ENCODE results near the gene C11orf86.

C11orf86 gene

GRCh38 chr11:67010296-67010905 is 35.3 kb downstream of the C11orf86 start:
- in situ Hi-C loops (cut with HindIII; ENCODE audit: low sequenced_read_pairs), result no loop called here
- H3K4me3 ChIP-seq (ENCODE audit: low read depth, low read length), result no peak overlapping the region
- TF ChIP-seq CTCF (IDR thresholded peaks at IDR 0.05; ENCODE audit: low read depth, low read length, missing control alignments), result no peak
- DNase-seq (ENCODE audit: low read depth), result no peak

- in situ Hi-C loops (cut with HindIII; ENCODE audit: low sequenced_read_pairs), result no loop called here
- DNase-seq (ENCODE audit: low read depth), result no peak
- H3K4me3 ChIP-seq (ENCODE audit: low read depth, low read length), result no peak overlapping the region
- no peak for TF ChIP-seq CTCF (IDR thresholded peaks at IDR 0.05; ENCODE audit: low read depth, low read length, missing control alignments)
Measured at GRCh38 chr11:67013511-67014045, 38.5 kb downstream of the C11orf86 start.

- DNase-seq (ENCODE audit: low read depth), result no peak
- H3K4me3 ChIP-seq (ENCODE audit: low read depth, low read length), result no peak overlapping the region
- in situ Hi-C loops (cut with HindIII; ENCODE audit: low sequenced_read_pairs), result no loop called here
- TF ChIP-seq CTCF (IDR thresholded peaks at IDR 0.05; ENCODE audit: low read depth, low read length, missing control alignments), result no peak
Measured at GRCh38 chr11:67014343-67014742, 39.2 kb downstream of the C11orf86 start.

- no peak overlapping the region for H3K4me3 ChIP-seq (ENCODE audit: low read depth, low read length)
- in situ Hi-C loops (cut with HindIII; ENCODE audit: low sequenced_read_pairs), result no loop called here
- no peak for TF ChIP-seq CTCF (IDR thresholded peaks at IDR 0.05; ENCODE audit: low read depth, low read length, missing control alignments)
- no peak for DNase-seq (ENCODE audit: low read depth)
Measured at GRCh38 chr11:67015048-67015447, 39.9 kb downstream of the C11orf86 start.

GRCh38 chr11:67016550-67016949 is 41.4 kb downstream of the C11orf86 start:
- DNase-seq (ENCODE audit: low read depth), result no peak
- in situ Hi-C loops (cut with HindIII; ENCODE audit: low sequenced_read_pairs), result no loop called here
- TF ChIP-seq CTCF (IDR thresholded peaks at IDR 0.05; ENCODE audit: low read depth, low read length, missing control alignments), result no peak
- H3K4me3 ChIP-seq (ENCODE audit: low read depth, low read length), result no peak overlapping the region

GRCh38 chr11:67020949-67021348 is 45.8 kb downstream of the C11orf86 start:
- in situ Hi-C loops (cut with HindIII; ENCODE audit: low sequenced_read_pairs), result no loop called here
- no peak for TF ChIP-seq CTCF (IDR thresholded peaks at IDR 0.05; ENCODE audit: low read depth, low read length, missing control alignments)
- no peak for DNase-seq (ENCODE audit: low read depth)
- H3K4me3 ChIP-seq (ENCODE audit: low read depth, low read length), result no peak overlapping the region

All from astrocyte of the cerebellum (primary cell).